HepG2 (cell line): ENCODE measurements around the gene ARHGEF40. TPM values are rescaled to one million over a fixed set of nuclear protein-coding genes. Genes with fewer than 3 reads are reported as not detected.

Experiments used
- CAMTA2 ChIP-seq: sonication (generic); formaldehyde crosslinking; IDR thresholded peaks from 2 replicates; pipeline ENCODE4 v1.4.0; 2020; ENCODE audit warnings: mild to moderate bottlenecking, missing genetic modification reagents, borderline replicate concordance
- DNMT3B ChIP-seq: conservative IDR thresholded peaks from 2 replicates; pipeline ENCODE4 v1.6.1; 2016; ENCODE audit warnings: missing biosample characterization, control low read depth
- MAZ ChIP-seq, 2 experiments: sonication (generic) in 1 of 2; formaldehyde crosslinking in 1 of 2; IDR thresholded peaks; 2 replicates each; pipeline versions ENCODE4 v1.5.0 to v1.6.1; 2012 to 2020; ENCODE audit warnings: low read depth in 2 of 2, mild to moderate bottlenecking in 2 of 2, borderline replicate concordance in 1 of 2, improper control_type of control experiment in 1 of 2, low read length in 1 of 2, missing genetic modification reagents in 1 of 2, moderate library complexity in 1 of 2
- PCBP1 ChIP-seq: fragments of 200-400 bp; formaldehyde crosslinking; IDR thresholded peaks from 2 replicates; pipeline ENCODE4 v1.6.1; 2017; ENCODE audit warnings: mild to moderate bottlenecking, low read depth, low read length, borderline replicate concordance
- RAD21 ChIP-seq: fragments of 450-650 bp; formaldehyde crosslinking; IDR thresholded peaks from 2 replicates; pipeline ENCODE4 v1.5.0; 2020; ENCODE audit warnings: mild to moderate bottlenecking
- RAD51 ChIP-seq: fragments of 450-650 bp; IDR thresholded peaks from 2 replicates; pipeline ENCODE4 v1.6.1; 2016; ENCODE audit warnings: borderline replicate concordance
- RFXAP ChIP-seq: sonication (generic); formaldehyde crosslinking; IDR thresholded peaks from 2 replicates; pipeline ENCODE4 v1.4.0; 2020; ENCODE audit warnings: missing genetic modification reagents, borderline replicate concordance
- ZFP62 ChIP-seq: sonication (generic); formaldehyde crosslinking; IDR thresholded peaks from 2 replicates; pipeline ENCODE4 v1.4.0; 2020; ENCODE audit warnings: missing genetic modification reagents
- ZNF136 ChIP-seq: sonication (generic); formaldehyde crosslinking; IDR thresholded peaks from 2 replicates; pipeline ENCODE4 v1.8.1; 2022; ENCODE audit warnings: low read depth, mild to moderate bottlenecking, moderate library complexity, missing genetic modification reagents
- ZNF251 ChIP-seq: sonication (generic); formaldehyde crosslinking; IDR thresholded peaks from 2 replicates; pipeline ENCODE4 v1.9.0; 2021; ENCODE audit warnings: mild to moderate bottlenecking, missing genetic modification reagents
- polyA plus RNA-seq, 8 experiments: library from polyadenylated mRNA; depleted of rRNA in 3 of 8; stranded (reverse) in 7 of 8; unstranded in 1 of 8; fragments of >200 nt; fragmentation: Illumina TruSeq in 4 of 8; extraction: Trizol in 4 of 8; gene quantifications; 2 replicates each; pipeline versions ENCODE4 v1.2.1 to v1.2.3, GENCODE V29; 2011 to 2016; ENCODE audit warnings: low read depth in 4 of 8, missing spikeins in 1 of 8, mixed read lengths in 1 of 8; ENCODE audit not compliant: insufficient read depth in 1 of 8
- total RNA-seq, 5 experiments: library from RNA; depleted of rRNA; stranded (reverse); fragments of >200 nt; fragmentation: Illumina TruSeq; extraction: Trizol; gene quantifications; 2 replicates each; pipeline ENCODE4 v1.2.3, GENCODE V29; 2016; ENCODE audit warnings: low read depth in 1 of 5
- TF ChIP-seq, protein P1 (sequence below): sonication (generic); formaldehyde crosslinking; IDR thresholded peaks from 2 replicates; pipeline ENCODE4 v1.4.0; 2020; ENCODE audit warnings: missing genetic modification reagents
- TF ChIP-seq, protein P2 (sequence below): sonication (generic); formaldehyde crosslinking; IDR thresholded peaks from 2 replicates; pipeline ENCODE4 v1.4.0; 2020; ENCODE audit warnings: mild to moderate bottlenecking, missing genetic modification reagents
- TF ChIP-seq, protein P3 (sequence below): sonication (generic); formaldehyde crosslinking; IDR thresholded peaks from 2 replicates; pipeline ENCODE4 v1.4.0; 2020; ENCODE audit warnings: missing genetic modification reagents, borderline replicate concordance
- TF ChIP-seq, protein P4 (sequence below): IDR thresholded peaks from 2 replicates; pipeline ENCODE4 v1.6.1; 2016; ENCODE audit warnings: low read depth, control low read depth

Gene ARHGEF40
- total and polyA plus RNA-seq, 2 of the 13 experiments (the other 11 are each of a cell fraction or from before 2014, with no cell fraction given): 28.1 to 78.1 TPM

DNA sequence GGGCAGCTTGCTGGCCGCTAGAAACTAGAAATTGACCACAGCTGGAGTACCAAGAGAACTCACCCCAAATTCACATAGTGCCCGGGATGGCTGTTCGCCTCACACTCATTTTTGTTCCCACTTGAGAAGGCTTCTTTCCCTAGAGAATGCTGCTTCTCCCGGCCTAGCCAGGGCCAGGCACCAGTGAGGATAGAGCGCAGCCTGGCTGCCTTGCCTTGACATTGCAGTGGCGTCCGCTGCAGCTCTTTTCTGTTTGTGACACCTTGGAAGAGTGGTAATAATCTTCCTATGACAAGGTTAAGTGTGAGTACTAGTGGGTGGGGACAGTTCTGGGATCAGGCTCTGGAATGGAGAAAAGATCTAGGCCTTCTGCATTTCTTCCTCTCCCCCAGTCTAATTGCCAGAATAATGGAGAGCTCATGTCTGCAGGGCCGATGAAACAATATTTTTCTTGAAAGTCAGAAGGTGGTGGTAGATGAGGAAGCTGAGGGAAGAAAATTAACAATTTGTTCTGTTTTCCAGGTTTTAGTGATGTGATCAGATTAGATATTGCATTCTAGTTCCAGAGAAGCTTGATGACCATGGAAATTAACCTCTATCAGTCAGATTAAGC lies 34.5 kb downstream of the ARHGEF40 start (continued):
- TF ChIP-seq DNMT3B (0 out of 2 replicates have a peak, but pooled peaks have one; percentile 63), MAZ (IDR thresholded peaks at IDR 0.05; ENCODE audit: borderline replicate concordance, low read depth, low read length) (no peak), MAZ (CRISPR knock-in tag; IDR thresholded peaks at IDR 0.05; ENCODE audit: low read depth) (no peak), CAMTA2 (CRISPR knock-in tag) (peak; percentile 2; the same call in 1 of the 2 replicates), RAD51 (no peak), RAD21 (CRISPR knock-in tag) (peak; percentile 98), ZNF136 (CRISPR knock-in tag) (no peak), ZFP62 (CRISPR knock-in tag) (no peak), ZNF251 (CRISPR knock-in tag) (no peak), PCBP1 (no peak), RFXAP (no peak)
- TF ChIP-seq, protein P1, sequence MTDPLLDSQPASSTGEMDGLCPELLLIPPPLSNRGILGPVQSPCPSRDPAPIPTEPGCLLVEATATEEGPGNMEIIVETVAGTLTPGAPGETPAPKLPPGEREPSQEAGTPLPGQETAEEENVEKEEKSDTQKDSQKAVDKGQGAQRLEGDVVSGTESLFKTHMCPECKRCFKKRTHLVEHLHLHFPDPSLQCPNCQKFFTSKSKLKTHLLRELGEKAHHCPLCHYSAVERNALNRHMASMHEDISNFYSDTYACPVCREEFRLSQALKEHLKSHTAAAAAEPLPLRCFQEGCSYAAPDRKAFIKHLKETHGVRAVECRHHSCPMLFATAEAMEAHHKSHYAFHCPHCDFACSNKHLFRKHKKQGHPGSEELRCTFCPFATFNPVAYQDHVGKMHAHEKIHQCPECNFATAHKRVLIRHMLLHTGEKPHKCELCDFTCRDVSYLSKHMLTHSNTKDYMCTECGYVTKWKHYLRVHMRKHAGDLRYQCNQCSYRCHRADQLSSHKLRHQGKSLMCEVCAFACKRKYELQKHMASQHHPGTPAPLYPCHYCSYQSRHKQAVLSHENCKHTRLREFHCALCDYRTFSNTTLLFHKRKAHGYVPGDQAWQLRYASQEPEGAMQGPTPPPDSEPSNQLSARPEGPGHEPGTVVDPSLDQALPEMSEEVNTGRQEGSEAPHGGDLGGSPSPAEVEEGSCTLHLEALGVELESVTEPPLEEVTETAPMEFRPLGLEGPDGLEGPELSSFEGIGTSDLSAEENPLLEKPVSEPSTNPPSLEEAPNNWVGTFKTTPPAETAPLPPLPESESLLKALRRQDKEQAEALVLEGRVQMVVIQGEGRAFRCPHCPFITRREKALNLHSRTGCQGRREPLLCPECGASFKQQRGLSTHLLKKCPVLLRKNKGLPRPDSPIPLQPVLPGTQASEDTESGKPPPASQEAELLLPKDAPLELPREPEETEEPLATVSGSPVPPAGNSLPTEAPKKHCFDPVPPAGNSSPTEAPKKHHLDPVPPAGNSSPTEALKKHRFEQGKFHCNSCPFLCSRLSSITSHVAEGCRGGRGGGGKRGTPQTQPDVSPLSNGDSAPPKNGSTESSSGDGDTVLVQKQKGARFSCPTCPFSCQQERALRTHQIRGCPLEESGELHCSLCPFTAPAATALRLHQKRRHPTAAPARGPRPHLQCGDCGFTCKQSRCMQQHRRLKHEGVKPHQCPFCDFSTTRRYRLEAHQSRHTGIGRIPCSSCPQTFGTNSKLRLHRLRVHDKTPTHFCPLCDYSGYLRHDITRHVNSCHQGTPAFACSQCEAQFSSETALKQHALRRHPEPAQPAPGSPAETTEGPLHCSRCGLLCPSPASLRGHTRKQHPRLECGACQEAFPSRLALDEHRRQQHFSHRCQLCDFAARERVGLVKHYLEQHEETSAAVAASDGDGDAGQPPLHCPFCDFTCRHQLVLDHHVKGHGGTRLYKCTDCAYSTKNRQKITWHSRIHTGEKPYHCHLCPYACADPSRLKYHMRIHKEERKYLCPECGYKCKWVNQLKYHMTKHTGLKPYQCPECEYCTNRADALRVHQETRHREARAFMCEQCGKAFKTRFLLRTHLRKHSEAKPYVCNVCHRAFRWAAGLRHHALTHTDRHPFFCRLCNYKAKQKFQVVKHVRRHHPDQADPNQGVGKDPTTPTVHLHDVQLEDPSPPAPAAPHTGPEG (CRISPR knock-in tag): no peak
- TF ChIP-seq, protein P2, sequence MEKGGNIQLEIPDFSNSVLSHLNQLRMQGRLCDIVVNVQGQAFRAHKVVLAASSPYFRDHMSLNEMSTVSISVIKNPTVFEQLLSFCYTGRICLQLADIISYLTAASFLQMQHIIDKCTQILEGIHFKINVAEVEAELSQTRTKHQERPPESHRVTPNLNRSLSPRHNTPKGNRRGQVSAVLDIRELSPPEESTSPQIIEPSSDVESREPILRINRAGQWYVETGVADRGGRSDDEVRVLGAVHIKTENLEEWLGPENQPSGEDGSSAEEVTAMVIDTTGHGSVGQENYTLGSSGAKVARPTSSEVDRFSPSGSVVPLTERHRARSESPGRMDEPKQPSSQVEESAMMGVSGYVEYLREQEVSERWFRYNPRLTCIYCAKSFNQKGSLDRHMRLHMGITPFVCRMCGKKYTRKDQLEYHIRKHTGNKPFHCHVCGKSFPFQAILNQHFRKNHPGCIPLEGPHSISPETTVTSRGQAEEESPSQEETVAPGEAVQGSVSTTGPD: peak; percentile 64; the same call in 1 of the 2 replicates
- TF ChIP-seq, protein P3, sequence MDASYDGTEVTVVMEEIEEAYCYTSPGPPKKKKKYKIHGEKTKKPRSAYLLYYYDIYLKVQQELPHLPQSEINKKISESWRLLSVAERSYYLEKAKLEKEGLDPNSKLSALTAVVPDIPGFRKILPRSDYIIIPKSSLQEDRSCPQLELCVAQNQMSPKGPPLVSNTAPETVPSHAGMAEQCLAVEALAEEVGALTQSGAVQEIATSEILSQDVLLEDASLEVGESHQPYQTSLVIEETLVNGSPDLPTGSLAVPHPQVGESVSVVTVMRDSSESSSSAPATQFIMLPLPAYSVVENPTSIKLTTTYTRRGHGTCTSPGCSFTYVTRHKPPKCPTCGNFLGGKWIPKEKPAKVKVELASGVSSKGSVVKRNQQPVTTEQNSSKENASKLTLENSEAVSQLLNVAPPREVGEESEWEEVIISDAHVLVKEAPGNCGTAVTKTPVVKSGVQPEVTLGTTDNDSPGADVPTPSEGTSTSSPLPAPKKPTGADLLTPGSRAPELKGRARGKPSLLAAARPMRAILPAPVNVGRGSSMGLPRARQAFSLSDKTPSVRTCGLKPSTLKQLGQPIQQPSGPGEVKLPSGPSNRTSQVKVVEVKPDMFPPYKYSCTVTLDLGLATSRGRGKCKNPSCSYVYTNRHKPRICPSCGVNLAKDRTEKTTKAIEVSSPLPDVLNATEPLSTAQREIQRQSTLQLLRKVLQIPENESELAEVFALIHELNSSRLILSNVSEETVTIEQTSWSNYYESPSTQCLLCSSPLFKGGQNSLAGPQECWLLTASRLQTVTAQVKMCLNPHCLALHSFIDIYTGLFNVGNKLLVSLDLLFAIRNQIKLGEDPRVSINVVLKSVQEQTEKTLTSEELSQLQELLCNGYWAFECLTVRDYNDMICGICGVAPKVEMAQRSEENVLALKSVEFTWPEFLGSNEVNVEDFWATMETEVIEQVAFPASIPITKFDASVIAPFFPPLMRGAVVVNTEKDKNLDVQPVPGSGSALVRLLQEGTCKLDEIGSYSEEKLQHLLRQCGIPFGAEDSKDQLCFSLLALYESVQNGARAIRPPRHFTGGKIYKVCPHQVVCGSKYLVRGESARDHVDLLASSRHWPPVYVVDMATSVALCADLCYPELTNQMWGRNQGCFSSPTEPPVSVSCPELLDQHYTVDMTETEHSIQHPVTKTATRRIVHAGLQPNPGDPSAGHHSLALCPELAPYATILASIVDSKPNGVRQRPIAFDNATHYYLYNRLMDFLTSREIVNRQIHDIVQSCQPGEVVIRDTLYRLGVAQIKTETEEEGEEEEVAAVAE: no peak
- TF ChIP-seq, protein P4, sequence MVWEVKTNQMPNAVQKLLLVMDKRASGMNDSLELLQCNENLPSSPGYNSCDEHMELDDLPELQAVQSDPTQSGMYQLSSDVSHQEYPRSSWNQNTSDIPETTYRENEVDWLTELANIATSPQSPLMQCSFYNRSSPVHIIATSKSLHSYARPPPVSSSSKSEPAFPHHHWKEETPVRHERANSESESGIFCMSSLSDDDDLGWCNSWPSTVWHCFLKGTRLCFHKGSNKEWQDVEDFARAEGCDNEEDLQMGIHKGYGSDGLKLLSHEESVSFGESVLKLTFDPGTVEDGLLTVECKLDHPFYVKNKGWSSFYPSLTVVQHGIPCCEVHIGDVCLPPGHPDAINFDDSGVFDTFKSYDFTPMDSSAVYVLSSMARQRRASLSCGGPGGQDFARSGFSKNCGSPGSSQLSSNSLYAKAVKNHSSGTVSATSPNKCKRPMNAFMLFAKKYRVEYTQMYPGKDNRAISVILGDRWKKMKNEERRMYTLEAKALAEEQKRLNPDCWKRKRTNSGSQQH: peak; percentile 29; the same call in 1 of the 2 replicates
